Left cardiac atrium (tissue), 4 donors: ENCODE measurements around the gene RCAN3. TPM values are rescaled to one million over a fixed set of nuclear protein-coding genes. Genes with fewer than 3 reads are reported as not detected.
A peak's percentile ranks its signal among the peaks of the same experiment; 100 is the strongest.
"Not testable (repeated sequence)": the region's sequence is repeated elsewhere in the genome, so short reads cannot be mapped to it uniquely, and the experiment has no call there.

Experiments used
- ATAC-seq, 2 donors: fragments of 200-7000 bp; cut with Tn5 transposase; one replicate each; pipeline ENCODE4 v1.9.1; 2020; ENCODE audit warnings: mild to moderate bottlenecking in 2 of 2, moderate library complexity in 2 of 2
- DNase-seq: peaks from one replicate; pipeline ENCODE4 v3.0.0-alpha.2; 2020
- intact Hi-C, 2 donors: fragments of 100-400 bp; cut with DNase I; formaldehyde crosslinking; loops; one replicate each; pipeline versions ENCODE4 v1.14.1 to v1.15.1; 2022 to 2023
- total RNA-seq, 2 donors: library from RNA; stranded (reverse); fragmentation: NEBNext Ultra II Directional; extraction: Animal tissue kit (Norgen Biotek cat#: 25700); gene quantifications; one replicate each; pipeline ENCODE4 v1.2.1, GENCODE V29; 2021
- donor health status: DM: no; HTN: yes; CAD: no.
- donor health status: DM: no; HTN: yes; CAD: no; lungs with severe emphysema.
- donor health status: DM: yes; HTN: yes; CAD: no.
- donor health status: Dilated cardiomyopathy.

The RCAN3 gene
- total RNA-seq, 2 donors from 2014 or later = 5.8 to 6.1 TPM

- ATAC-seq (no peak), DNase-seq (no peak)
- intact Hi-C loops = loop anchor here in 1 of 2 donors (5.0 kb wide), 1 partner anchor 87 kb away; the partner anchor contains the start of gene NIPAL3
Observed at GRCh38 chr1:24503870-24504523, 1.4 kb downstream of the RCAN3 start.

DNA sequence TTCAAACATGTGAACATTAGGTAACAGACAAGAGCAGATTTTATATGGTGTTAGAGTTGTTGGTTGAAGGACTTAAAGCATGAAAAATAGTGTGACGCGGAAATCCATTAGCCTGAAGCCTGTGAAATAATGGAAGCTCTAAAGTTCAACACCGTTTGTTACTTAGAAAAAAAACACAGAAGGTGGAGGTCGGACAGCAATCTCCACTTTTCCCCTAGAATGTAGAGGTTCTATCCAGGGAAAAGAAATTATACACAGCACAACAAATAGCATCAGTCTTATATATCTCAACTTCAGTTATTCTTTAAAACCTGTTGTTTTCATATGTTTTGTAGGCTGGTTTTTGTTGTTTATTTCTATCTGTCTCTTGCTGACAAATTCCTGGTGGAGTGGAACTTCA is 1.9 kb downstream of the RCAN3 start:
- no peak for DNase-seq
- intact Hi-C loops = loop anchor here in 1 of 2 donors (5.0 kb wide), 1 partner anchor 87 kb away; the partner anchor contains the start of gene NIPAL3
- ATAC-seq = no peak

GRCh38 chr1:24505816-24506215 is 3.2 kb downstream of the RCAN3 start:
- no peak for DNase-seq
- intact Hi-C loops = no loop called here
- ATAC-seq = no peak

- ATAC-seq = no peak
- intact Hi-C loops = no loop called here
Observed at GRCh38 chr1:24506691-24507381, 4.2 kb downstream of the RCAN3 start.

GRCh38 chr1:24507405-24507804 is 4.8 kb downstream of the RCAN3 start:
- ATAC-seq (no peak), DNase-seq (no peak)
- intact Hi-C loops = no loop called here

More at GRCh38 chr1:24506691-24507381, 4.2 kb downstream of the RCAN3 start:
- no peak for DNase-seq

- DNase-seq (no peak), ATAC-seq (no peak)
- intact Hi-C loops = no loop called here
Observed at GRCh38 chr1:24508911-24509310, 6.3 kb downstream of the RCAN3 start.

GRCh38 chr1:24513706-24514105 is 11.1 kb downstream of the RCAN3 start:
- ATAC-seq (no peak), DNase-seq (no peak)
- intact Hi-C loops = no loop called here

DNA sequence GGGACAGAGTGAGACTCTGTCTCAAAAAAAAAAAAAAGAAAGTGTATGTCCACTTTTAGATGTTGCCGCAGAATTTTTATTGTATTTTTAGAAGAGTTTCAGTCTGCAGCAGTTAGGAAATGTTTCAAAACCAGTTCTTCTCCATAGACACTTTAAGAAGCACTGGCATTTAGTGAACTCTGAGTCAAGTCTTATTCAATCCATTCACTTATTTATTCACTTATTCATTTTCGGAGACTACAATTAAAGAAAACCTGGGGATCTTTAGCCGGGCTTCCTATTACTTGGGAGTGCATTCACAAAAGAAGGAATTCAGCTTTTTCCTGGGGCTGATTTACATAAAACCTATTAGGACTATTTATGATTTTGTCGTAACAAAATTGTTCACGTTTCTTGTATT is 12.3 kb downstream of the RCAN3 start:
- DNase-seq (no peak), ATAC-seq (no peak)
- intact Hi-C loops = no loop called here

- ATAC-seq = peak in 1 of 2 donors; percentile 92
- DNase-seq, intact Hi-C loops: not testable (repeated sequence)
Observed at GRCh38 chr1:24515671-24516209, 13.1 kb downstream of the RCAN3 start.

DNA sequence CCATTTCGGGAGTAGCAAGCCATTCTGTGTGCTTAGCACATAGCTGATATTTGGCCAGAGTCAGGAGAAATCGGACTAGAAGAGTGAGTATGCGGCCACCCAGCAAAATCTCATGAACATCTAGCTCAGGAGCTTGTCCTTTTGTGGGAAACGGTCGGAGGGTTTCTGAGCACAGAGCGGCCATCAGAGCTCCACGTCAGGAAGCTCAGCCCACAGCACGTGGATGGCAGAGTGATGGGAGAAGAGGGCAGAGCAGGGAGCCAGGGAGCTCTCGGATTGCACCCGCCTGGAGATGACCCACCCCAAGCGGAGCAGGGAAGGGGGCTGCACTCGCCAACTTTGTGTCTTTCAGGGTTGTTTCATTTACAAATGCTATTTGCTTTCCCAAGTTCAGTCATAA is 13.9 kb downstream of the RCAN3 start:
- intact Hi-C loops = no loop called here
- DNase-seq (no peak), ATAC-seq (no peak)

GRCh38 chr1:24517898-24518297 is 15.3 kb downstream of the RCAN3 start:
- ATAC-seq (no peak), DNase-seq (no peak)
- intact Hi-C loops = no loop called here

DNA sequence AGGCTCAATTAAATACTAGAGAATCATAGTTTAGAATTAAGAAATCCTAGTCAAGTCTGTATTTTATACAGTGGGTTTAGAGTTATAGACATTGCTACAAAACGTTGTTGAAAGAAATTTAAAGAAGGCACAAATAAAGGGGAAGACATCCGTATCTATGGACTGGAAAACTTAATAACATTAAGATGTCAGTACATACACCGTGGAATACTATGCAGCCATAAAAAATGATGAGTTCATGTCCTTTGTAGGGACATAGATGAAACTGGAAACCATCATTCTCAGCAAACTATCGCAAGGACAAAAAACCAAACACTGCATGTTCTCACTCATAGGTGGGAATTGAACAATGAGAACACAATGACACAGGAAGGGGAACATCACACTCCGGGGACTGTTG is 17.6 kb downstream of the RCAN3 start:
- intact Hi-C loops, DNase-seq: not testable (repeated sequence)

GRCh38 chr1:24525606-24526005 is 23.0 kb downstream of the RCAN3 start:
- no peak for ATAC-seq
- no peak for DNase-seq
- intact Hi-C loops = no loop called here

More for the DNA sequence above, 17.6 kb downstream of the RCAN3 start:
- ATAC-seq = not testable (repeated sequence)

DNA sequence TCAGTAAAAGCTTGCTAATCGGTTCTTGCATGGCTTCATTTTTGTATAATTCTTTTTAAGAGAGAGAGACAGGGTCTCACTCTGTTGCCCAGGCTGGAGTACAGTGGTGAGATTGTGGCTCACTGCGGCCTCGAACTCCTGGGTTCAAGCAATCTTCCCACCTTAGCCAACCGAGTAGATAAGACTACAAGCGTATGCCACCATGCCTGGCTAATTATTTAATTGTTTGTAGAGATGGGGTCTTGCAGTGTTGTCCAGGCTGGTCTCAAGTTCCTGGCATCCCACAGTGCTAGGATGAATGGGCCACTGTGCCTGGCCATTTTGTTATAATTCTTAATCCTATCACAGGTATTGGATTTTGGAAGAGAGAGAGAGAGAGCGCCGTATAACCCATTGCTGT is 23.4 kb downstream of the RCAN3 start:
- ATAC-seq (no peak), DNase-seq (no peak)
- intact Hi-C loops = no loop called here

DNA sequence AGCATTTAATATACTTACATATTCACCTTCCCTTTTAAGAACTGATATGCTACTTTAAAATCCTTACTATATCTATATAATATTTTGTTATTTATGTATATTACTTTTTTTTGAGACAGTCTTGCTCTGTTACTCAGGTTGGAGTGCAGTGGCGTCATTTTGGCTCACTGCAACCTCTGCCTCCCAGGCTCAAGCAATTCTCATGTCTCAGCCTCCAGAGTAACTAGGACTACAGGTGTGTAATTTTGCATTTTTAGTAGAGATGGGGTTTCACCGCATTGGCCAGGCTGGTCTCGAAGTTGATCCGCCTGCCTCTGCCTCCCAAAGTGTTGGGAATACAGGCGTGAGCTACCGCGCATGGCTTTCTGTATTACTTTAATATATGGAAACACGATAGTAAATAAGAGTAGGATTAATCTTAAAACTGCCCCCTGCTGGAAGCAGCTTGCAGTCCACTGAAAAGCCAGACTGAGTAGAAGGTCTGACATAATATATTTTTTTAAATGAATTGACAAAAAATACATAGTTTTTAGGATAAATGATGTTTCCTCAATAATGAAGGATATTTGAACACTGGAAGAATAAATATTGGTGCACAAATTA is 24.4 kb downstream of the RCAN3 start:
- no peak for DNase-seq
- ATAC-seq = no peak
- intact Hi-C loops = no loop called here

DNA sequence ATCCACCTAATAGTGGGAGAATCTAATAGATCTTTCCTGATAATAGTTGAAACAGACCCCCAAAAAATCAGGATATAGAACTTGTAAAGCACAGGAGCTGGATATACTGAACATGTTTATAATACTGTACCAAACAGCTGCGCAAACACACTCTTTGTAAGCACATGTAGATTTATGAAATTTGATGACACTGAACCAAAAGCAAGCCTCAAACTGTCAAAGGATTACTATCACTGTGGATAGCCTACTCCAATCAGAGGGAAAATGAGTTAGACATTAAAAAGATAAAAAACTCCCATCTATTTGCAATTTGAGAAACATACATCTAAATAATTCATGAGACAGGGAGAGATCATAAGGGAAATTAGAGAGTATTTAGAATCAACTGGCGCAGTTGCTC is 26.1 kb downstream of the RCAN3 start:
- intact Hi-C loops = no loop called here
- ATAC-seq (no peak), DNase-seq (no peak)

- DNase-seq, intact Hi-C loops, ATAC-seq: not testable (repeated sequence)
Observed at GRCh38 chr1:24529292-24529691, 26.7 kb downstream of the RCAN3 start.

GRCh38 chr1:24535021-24535424 is 32.4 kb downstream of the RCAN3 start:
- ATAC-seq = peak in 1 of 2 donors; percentile 55
- intact Hi-C loops = no loop called here
- no peak for DNase-seq

GRCh38 chr1:24535778-24536177 is 33.1 kb downstream of the RCAN3 start:
- no peak for DNase-seq
- ATAC-seq = no peak
- intact Hi-C loops = no loop called here

GRCh38 chr1:24536391-24536840 is 33.8 kb downstream of the RCAN3 start:
- no peak for DNase-seq
- intact Hi-C loops = no loop called here
- peak; percentile 26 to 71 for ATAC-seq
